Thyroid gland (tissue), 4 donors: ENCODE data around the gene SLC2A9.
"Not testable (repeated sequence)": the region's sequence is repeated elsewhere in the genome, so short reads cannot be mapped to it uniquely, and the experiment has no call there.

Experiments
- CTCF ChIP-seq, 6 experiments: fragments of 200-600 bp in 3 of 6; fragments of 450-650 bp in 3 of 6; sonication (generic) in 3 of 6; IDR thresholded peaks; one replicate each; pipeline ENCODE4 v1.5.1; 2016 to 2019; ENCODE audit warnings: antibody characterized with exemption in 6 of 6, mild to moderate bottlenecking in 2 of 6, inconsistent platforms in 1 of 6, moderate library complexity in 1 of 6
- POLR2A ChIP-seq, 2 donors: fragments of 450-650 bp; IDR thresholded peaks; one replicate each; pipeline ENCODE4 v1.6.1; 2017; ENCODE audit warnings: antibody characterized with exemption in 2 of 2, mild to moderate bottlenecking in 2 of 2, moderate library complexity in 1 of 2

GRCh38 chr4:9981899-9982298, 39.4 kb downstream of the SLC2A9 start:
- not testable (repeated sequence) for TF ChIP-seq POLR2A, CTCF (IDR thresholded peaks at IDR 0.05)
